ENCODE measurements around the gene UNC13A. TPM values are rescaled to one million over a fixed set of nuclear protein-coding genes. Genes with fewer than 3 reads are reported as not detected.

UNC13A gene
- total RNA-seq, 1 experiment from 2014 or later: 0.21 TPM

DNA sequence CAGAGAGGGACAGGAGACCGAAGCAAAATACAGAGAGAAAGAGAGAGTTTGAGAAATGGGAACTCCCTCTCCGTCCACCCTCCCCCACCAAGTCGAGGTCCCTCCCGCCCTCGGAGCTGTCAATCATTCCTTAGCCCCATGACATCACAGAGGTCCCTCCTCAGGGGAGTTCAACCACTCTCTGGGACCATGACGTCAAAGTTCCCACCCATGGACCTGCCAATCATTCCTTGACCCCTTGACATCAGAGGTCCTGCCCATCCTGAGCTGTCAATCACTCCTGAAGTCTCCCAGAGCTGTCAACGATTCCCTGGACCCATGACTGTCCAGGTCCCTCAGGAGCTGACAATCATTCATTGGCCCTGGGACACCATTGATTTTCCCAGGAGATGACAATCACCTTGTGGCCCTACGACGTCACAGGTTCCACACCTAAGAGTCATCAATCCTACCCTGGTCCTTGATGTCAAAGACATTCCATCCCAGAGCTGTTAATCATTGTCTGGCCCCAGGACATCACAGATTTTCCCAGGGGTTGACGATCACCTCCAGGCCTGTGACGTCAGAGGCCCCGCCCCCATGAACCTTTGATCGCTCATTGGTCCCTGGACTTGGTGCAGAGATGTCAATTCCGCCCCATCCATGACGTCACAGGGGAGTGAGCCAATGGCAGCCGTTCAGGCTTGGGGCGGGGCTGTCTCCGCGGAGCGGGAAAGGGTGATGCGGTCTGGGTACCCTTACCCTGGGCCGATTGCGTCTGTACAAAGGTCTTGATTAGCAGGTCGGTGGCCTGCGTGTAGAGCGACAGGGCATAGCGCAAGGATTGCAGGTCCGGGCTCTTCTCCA lies 71.0 kb downstream of the UNC13A start:
- no peak overlapping the region for H3K4me3 Mint-ChIP-seq (ENCODE audit: unreplicated experiment)
- no peaks in the 10 kb centered on the region for H3K36me3 Mint-ChIP-seq (ENCODE audit: insufficient read depth, unreplicated experiment)
- ChIA-PET CTCF (interaction anchor here (0.5 kb wide), 1 partner anchor 165 kb away, joined by 3 read pairs; no protein-coding TSS in a partner anchor), POLR2A (interaction anchor here (0.7 kb wide), 1 partner anchor 105 kb away, joined by 4 read pairs; the partner anchor contains the start of gene PGLS)
- peaks cover 18% of the 10 kb centered on the region for H3K27me3 Mint-ChIP-seq (ENCODE audit: insufficient read depth, unreplicated experiment)
- no peak overlapping the region for H3K27ac Mint-ChIP-seq (ENCODE audit: low read depth, unreplicated experiment)
- BruUV-seq (replicated peaks): no TSS peak
- H3K4me1 Mint-ChIP-seq (ENCODE audit: insufficient read depth, unreplicated experiment): no peaks in the 10 kb centered on the region
- TF ChIP-seq, protein P1, sequence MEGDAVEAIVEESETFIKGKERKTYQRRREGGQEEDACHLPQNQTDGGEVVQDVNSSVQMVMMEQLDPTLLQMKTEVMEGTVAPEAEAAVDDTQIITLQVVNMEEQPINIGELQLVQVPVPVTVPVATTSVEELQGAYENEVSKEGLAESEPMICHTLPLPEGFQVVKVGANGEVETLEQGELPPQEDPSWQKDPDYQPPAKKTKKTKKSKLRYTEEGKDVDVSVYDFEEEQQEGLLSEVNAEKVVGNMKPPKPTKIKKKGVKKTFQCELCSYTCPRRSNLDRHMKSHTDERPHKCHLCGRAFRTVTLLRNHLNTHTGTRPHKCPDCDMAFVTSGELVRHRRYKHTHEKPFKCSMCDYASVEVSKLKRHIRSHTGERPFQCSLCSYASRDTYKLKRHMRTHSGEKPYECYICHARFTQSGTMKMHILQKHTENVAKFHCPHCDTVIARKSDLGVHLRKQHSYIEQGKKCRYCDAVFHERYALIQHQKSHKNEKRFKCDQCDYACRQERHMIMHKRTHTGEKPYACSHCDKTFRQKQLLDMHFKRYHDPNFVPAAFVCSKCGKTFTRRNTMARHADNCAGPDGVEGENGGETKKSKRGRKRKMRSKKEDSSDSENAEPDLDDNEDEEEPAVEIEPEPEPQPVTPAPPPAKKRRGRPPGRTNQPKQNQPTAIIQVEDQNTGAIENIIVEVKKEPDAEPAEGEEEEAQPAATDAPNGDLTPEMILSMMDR (IDR thresholded peaks at IDR 0.05; ENCODE audit: unreplicated experiment): no peak
- intact Hi-C loops (cut with micrococcal nuclease): no loop called here
- no peak for DNase-seq (ENCODE audit: unreplicated experiment)
- H3K9me3 Mint-ChIP-seq (ENCODE audit: unreplicated experiment): peaks cover 13% of the 10 kb centered on the region

DNA sequence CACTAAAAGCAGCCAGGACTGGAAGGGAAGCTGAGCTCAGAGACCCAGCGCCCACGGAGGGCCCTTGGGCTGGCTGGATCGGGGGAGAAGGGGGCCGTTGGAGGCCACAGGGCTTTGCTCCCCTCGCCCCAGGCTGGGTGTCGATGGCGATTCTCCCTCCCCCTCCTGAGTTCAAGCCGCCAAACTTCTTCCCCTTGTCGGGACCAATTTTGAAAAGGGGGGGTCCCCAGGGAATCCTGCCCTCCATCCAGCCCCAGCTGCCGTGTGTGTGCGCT lies 71.5 kb downstream of the UNC13A start:
- POLR2A ChIA-PET: no interaction called here
- H3K27ac Mint-ChIP-seq (ENCODE audit: low read depth, unreplicated experiment): no peak overlapping the region
- intact Hi-C loops (cut with micrococcal nuclease): no loop called here
- H3K4me1 Mint-ChIP-seq (ENCODE audit: insufficient read depth, unreplicated experiment): no peaks in the 10 kb centered on the region
- H3K36me3 Mint-ChIP-seq (ENCODE audit: insufficient read depth, unreplicated experiment): no peaks in the 10 kb centered on the region
- H3K4me3 Mint-ChIP-seq (ENCODE audit: unreplicated experiment): no peak overlapping the region
- no peak for DNase-seq (ENCODE audit: unreplicated experiment)
- TF ChIP-seq, protein P1 (IDR thresholded peaks at IDR 0.05; ENCODE audit: unreplicated experiment): no peak
- CTCF ChIA-PET: interaction anchor here (0.5 to 0.6 kb wide), 2 partner anchors 76 to 165 kb away, joined by 3 to 4 read pairs; no protein-coding TSS in a partner anchor
- BruUV-seq (replicated peaks): no TSS peak
- H3K9me3 Mint-ChIP-seq (ENCODE audit: unreplicated experiment): peaks cover 7% of the 10 kb centered on the region
- H3K27me3 Mint-ChIP-seq (ENCODE audit: insufficient read depth, unreplicated experiment): peaks cover 24% of the 10 kb centered on the region

DNA sequence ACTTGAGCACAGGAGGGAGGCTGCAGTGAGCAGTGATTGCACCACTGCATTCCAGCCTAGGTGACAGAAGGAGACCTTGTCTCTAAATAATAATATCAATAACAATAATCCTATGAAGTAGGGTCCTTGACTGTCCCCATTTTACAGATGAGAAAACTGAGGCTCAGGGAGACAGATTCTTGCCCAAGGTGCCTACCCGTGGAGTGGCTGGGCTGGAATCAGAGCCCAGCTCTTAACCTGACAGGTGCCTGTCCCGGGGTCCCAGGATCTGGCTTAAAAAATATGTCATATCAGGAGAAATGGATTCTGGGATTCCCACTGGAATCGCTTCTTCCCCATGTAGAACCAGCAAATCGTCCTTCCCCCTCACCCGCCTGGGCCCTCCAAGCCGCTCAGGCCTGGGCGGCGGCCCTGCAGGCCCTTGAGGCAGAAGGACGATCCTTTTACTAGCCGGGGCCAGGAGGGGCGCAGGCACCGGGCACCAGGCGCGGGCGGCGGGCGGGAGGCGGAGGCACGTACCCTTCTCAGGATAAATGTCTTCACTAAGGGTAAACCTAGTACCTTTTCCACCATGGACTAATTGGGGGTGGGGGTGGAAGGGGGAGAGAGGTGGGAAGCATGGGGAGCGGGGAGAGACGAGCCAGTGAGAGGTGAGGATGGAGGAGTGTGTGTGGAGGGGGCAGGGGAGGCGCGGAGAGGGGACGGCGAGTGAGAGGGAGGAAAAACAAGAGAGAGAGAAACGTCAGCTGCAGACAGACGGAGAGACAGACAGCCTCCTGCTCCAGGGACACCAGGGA lies 72.1 kb downstream of the UNC13A start:
- no peaks in the 10 kb centered on the region for H3K4me1 Mint-ChIP-seq (ENCODE audit: insufficient read depth, unreplicated experiment)
- DNase-seq (ENCODE audit: unreplicated experiment): no peak
- ChIA-PET POLR2A (no interaction called here), CTCF (interaction anchor here (0.5 to 0.8 kb wide), 4 partner anchors 76 to 188 kb away, joined by 3 to 4 read pairs (median 4); no protein-coding TSS in a partner anchor)
- no peak overlapping the region for H3K4me3 Mint-ChIP-seq (ENCODE audit: unreplicated experiment)
- no peaks in the 10 kb centered on the region for H3K36me3 Mint-ChIP-seq (ENCODE audit: insufficient read depth, unreplicated experiment)
- intact Hi-C loops (cut with micrococcal nuclease): no loop called here
- peaks cover 24% of the 10 kb centered on the region for H3K27me3 Mint-ChIP-seq (ENCODE audit: insufficient read depth, unreplicated experiment)
- peaks cover 2% of the 10 kb centered on the region for H3K9me3 Mint-ChIP-seq (ENCODE audit: unreplicated experiment)
- no TSS peak for BruUV-seq (replicated peaks)
- TF ChIP-seq, protein P1 (IDR thresholded peaks at IDR 0.05; ENCODE audit: unreplicated experiment): no peak
- H3K27ac Mint-ChIP-seq (ENCODE audit: low read depth, unreplicated experiment): no peak overlapping the region

DNA sequence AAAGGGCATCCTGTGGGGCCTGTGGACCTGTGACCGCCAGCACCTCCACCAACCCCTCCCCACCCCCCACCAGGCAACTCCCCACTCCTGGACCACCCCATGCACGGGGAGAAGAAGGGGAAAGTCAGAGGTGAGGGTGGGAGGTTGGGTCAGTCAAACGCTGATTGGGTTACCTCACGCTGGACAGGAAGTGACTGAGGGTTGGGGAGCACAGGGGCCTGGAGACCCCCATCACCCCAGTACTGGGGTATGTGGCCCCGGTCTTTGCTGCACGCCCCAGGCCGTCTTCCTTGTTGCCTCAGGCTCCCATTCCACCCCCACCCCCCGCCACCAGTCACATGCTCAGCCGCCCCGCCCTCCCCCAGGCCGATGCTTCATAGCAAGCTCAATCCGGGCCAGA lies 73.7 kb downstream of the UNC13A start:
- H3K36me3 Mint-ChIP-seq (ENCODE audit: insufficient read depth, unreplicated experiment): no peaks in the 10 kb centered on the region
- intact Hi-C loops (cut with micrococcal nuclease): no loop called here
- TF ChIP-seq, protein P1 (IDR thresholded peaks at IDR 0.05; ENCODE audit: unreplicated experiment): no peak
- CTCF ChIA-PET: no interaction called here
- DNase-seq (ENCODE audit: unreplicated experiment): no peak
- POLR2A ChIA-PET: no interaction called here
- no TSS peak for BruUV-seq (replicated peaks)
- no peak overlapping the region for H3K27ac Mint-ChIP-seq (ENCODE audit: low read depth, unreplicated experiment)
- no peaks in the 10 kb centered on the region for H3K9me3 Mint-ChIP-seq (ENCODE audit: unreplicated experiment)
- H3K4me1 Mint-ChIP-seq (ENCODE audit: insufficient read depth, unreplicated experiment): no peaks in the 10 kb centered on the region
- peaks cover 24% of the 10 kb centered on the region for H3K27me3 Mint-ChIP-seq (ENCODE audit: insufficient read depth, unreplicated experiment)
- H3K4me3 Mint-ChIP-seq (ENCODE audit: unreplicated experiment): no peak overlapping the region
